ENCODE measurements around the gene SH2D5. TPM values are rescaled to one million over a fixed set of nuclear protein-coding genes. Genes with fewer than 3 reads are reported as not detected.

SH2D5 gene
- polyA plus RNA-seq, 1 experiment: 4.9 TPM

- Histone ChIP-seq H3K27me3 (ENCODE audit: control insufficient read depth, insufficient read depth, low read length) (no peaks in the 10 kb centered on the region), H3K27ac (ENCODE audit: low read depth, low read length) (no peak overlapping the region), H3K9me3 (ENCODE audit: control insufficient read depth, insufficient read depth, low read length) (no peaks in the 10 kb centered on the region), H3K4me3 (ENCODE audit: low read depth, low read length) (no peak overlapping the region)
- ChIA-PET CTCF (no interaction called here), POLR2A (interaction anchor here (0.7 kb wide), 1 partner anchor 114 kb away, joined by 4 read pairs; the partner anchor contains the start of gene HP1BP3)
- TF ChIP-seq, protein P1, sequence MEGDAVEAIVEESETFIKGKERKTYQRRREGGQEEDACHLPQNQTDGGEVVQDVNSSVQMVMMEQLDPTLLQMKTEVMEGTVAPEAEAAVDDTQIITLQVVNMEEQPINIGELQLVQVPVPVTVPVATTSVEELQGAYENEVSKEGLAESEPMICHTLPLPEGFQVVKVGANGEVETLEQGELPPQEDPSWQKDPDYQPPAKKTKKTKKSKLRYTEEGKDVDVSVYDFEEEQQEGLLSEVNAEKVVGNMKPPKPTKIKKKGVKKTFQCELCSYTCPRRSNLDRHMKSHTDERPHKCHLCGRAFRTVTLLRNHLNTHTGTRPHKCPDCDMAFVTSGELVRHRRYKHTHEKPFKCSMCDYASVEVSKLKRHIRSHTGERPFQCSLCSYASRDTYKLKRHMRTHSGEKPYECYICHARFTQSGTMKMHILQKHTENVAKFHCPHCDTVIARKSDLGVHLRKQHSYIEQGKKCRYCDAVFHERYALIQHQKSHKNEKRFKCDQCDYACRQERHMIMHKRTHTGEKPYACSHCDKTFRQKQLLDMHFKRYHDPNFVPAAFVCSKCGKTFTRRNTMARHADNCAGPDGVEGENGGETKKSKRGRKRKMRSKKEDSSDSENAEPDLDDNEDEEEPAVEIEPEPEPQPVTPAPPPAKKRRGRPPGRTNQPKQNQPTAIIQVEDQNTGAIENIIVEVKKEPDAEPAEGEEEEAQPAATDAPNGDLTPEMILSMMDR (IDR thresholded peaks at IDR 0.05; ENCODE audit: low read depth, low read length): no peak
- DNase-seq (ENCODE audit: low read depth, low spot score): no peak
Measured at GRCh38 chr1:20672265-20672632, 60.3 kb downstream of the SH2D5 start.

GRCh38 chr1:20670936-20671335 is 61.6 kb downstream of the SH2D5 start:
- H3K9me3 ChIP-seq (ENCODE audit: control insufficient read depth, insufficient read depth, low read length): no peaks in the 10 kb centered on the region
- H3K4me3 ChIP-seq (ENCODE audit: low read depth, low read length): no peak overlapping the region
- CTCF ChIA-PET: no interaction called here
- POLR2A ChIA-PET: no interaction called here
- TF ChIP-seq, protein P1 (IDR thresholded peaks at IDR 0.05; ENCODE audit: low read depth, low read length): no peak
- H3K27me3 ChIP-seq (ENCODE audit: control insufficient read depth, insufficient read depth, low read length): no peaks in the 10 kb centered on the region
- H3K27ac ChIP-seq (ENCODE audit: low read depth, low read length): no peak overlapping the region
- DNase-seq (ENCODE audit: low read depth, low spot score): no peak

Other genes with a start within 250 kb of the SH2D5 start
- gene CAMK2N1, start 246.5 kb downstream of the SH2D5 start, polyA plus RNA-seq (2011; rRNA removed): 62.8 and 83.1 TPM in 2 replicates
- 23.1 and 26.6 TPM in 2 replicates for gene MUL1, start 224.6 kb downstream of the SH2D5 start, polyA plus RNA-seq (2011; rRNA removed)
- gene FAM43B, start 180.1 kb downstream of the SH2D5 start, polyA plus RNA-seq (2011; rRNA removed): 0.02 TPM in 1 of 2 replicates, not detected in the other
- gene CDA, start 143.6 kb downstream of the SH2D5 start, polyA plus RNA-seq (2011; rRNA removed): 2.8 and 4.2 TPM in 2 replicates
- 43.8 and 49.0 TPM in 2 replicates for gene PINK1, start 99.2 kb downstream of the SH2D5 start, polyA plus RNA-seq (2011; rRNA removed)
- gene DDOST, start 71.3 kb downstream of the SH2D5 start, polyA plus RNA-seq (2011; rRNA removed): 494 and 553 TPM in 2 replicates
- gene KIF17, start 14.7 kb downstream of the SH2D5 start, polyA plus RNA-seq (2011; rRNA removed): 2.7 and 2.8 TPM in 2 replicates
- gene HP1BP3, start 54.6 kb upstream of the SH2D5 start, polyA plus RNA-seq (2011; rRNA removed): 141 and 203 TPM in 2 replicates